GM21717 (cell line): ENCODE measurements around the gene PGLYRP1.

Experiments
- ATAC-seq: cut with Tn5 transposase; IDR thresholded peaks from one replicate; pipeline ENCODE4 v1.9.1; 2021; ENCODE audit warnings: mild to moderate bottlenecking, moderate library complexity; ENCODE audit not compliant: unreplicated experiment

The PGLYRP1 gene

GRCh38 chr19:46033401-46033800 is 10.5 kb upstream of the PGLYRP1 start:
- ATAC-seq = no peak

- no peak for ATAC-seq
Measured at GRCh38 chr19:46032597-46033025, 9.8 kb upstream of the PGLYRP1 start.

GRCh38 chr19:46031781-46032596 is 9.1 kb upstream of the PGLYRP1 start:
- no peak for ATAC-seq

GRCh38 chr19:46030812-46031550 is 8.1 kb upstream of the PGLYRP1 start:
- ATAC-seq = no peak

- no peak for ATAC-seq
Measured at GRCh38 chr19:46025835-46026234, 3.0 kb upstream of the PGLYRP1 start.

- ATAC-seq = no peak
Measured at GRCh38 chr19:46023311-46023779, 492 bp upstream of the PGLYRP1 start.

GRCh38 chr19:46022061-46022430 is 807 bp downstream of the PGLYRP1 start:
- no peak for ATAC-seq

- no peak for ATAC-seq
Measured at GRCh38 chr19:46021531-46022041, 1.3 kb downstream of the PGLYRP1 start.

GRCh38 chr19:46020819-46021125 is 2.1 kb downstream of the PGLYRP1 start:
- no peak for ATAC-seq

GRCh38 chr19:46019270-46019669 is 3.6 kb downstream of the PGLYRP1 start:
- ATAC-seq = no peak

- no peak for ATAC-seq
Measured at GRCh38 chr19:46018729-46019251, 4.1 kb downstream of the PGLYRP1 start.

- ATAC-seq = no peak
Measured at GRCh38 chr19:46017874-46018675, 4.8 kb downstream of the PGLYRP1 start.

- no peak for ATAC-seq
Measured at GRCh38 chr19:46017095-46017429, 5.8 kb downstream of the PGLYRP1 start.

- no peak for ATAC-seq
Measured at GRCh38 chr19:46016426-46017094, 6.3 kb downstream of the PGLYRP1 start.

- no peak for ATAC-seq
Measured at GRCh38 chr19:46015687-46016425, 7.0 kb downstream of the PGLYRP1 start.

- no peak for ATAC-seq
Measured at GRCh38 chr19:46014941-46015686, 7.7 kb downstream of the PGLYRP1 start.

GRCh38 chr19:46014534-46014933 is 8.3 kb downstream of the PGLYRP1 start:
- ATAC-seq = no peak

GRCh38 chr19:46009530-46010510 is 13.0 kb downstream of the PGLYRP1 start:
- no peak for ATAC-seq
